Lower leg skin (tissue), 4 donors: ENCODE results near the gene ATP13A4. TPM values are rescaled to one million over a fixed set of nuclear protein-coding genes. Genes with fewer than 3 reads are reported as not detected.

ENCODE experiments used
- DNase-seq, 2 donors: peaks; one replicate each; pipeline ENCODE4 v3.0.0-alpha.2; 2019; ENCODE audit warnings: low spot score in 2 of 2
- H3K4me3 ChIP-seq: fragments of 200-600 bp; sonication (generic); 2 replicates; pipeline ENCODE4 v1.5.1; 2017; ENCODE audit warnings: mild to moderate bottlenecking, low read depth; ENCODE audit not compliant: poor library complexity, severe bottlenecking
- POLR2A ChIP-seq, 2 donors: fragments of 450-650 bp; IDR thresholded peaks; one replicate each; pipeline ENCODE4 v1.6.1; 2016 to 2017; ENCODE audit warnings: antibody characterized with exemption in 2 of 2, mild to moderate bottlenecking in 1 of 2, moderate library complexity in 1 of 2
- WGBS, 2 donors: methylation state at CpG; one replicate each; pipeline ENCODE4 v1.1.5; 2018; 5-methylcytosine and 5-hydroxymethylcytosine counted together
- intact Hi-C: fragments of 100-400 bp; cut with DNase I; formaldehyde crosslinking; loops from one replicate; pipeline ENCODE4 v1.15.0; 2023; ENCODE audit warnings: low total_unique reads
- total RNA-seq, 4 donors: library from RNA; depleted of rRNA; stranded (reverse); fragments of >200 nt; gene quantifications; one replicate each; pipeline ENCODE4 v1.1.0, GENCODE V29; 2016
- TF ChIP-seq, protein P1 (sequence below), 3 donors: fragments of 450-650 bp; IDR thresholded peaks; one replicate each; pipeline ENCODE4 v1.5.1; 2016; ENCODE audit warnings: antibody characterized with exemption in 3 of 3, mild to moderate bottlenecking in 3 of 3, moderate library complexity in 2 of 3

The ATP13A4 gene
- total RNA-seq, 4 donors from 2014 or later = 29.9 to 44.9 (median 41.5) TPM

GRCh38 chr3:193569119-193569518 is 14.4 kb upstream of the ATP13A4 start:
- intact Hi-C loops = loop anchor here (10.0 kb wide), 1 partner anchor 754 kb away; no protein-coding TSS in a partner anchor
- DNase-seq = no peak
- no peak overlapping the region for H3K4me3 ChIP-seq
- WGBS, 2 donors = 83 to 89% methylated on average over 2 of the region's 2 CpGs
- TF ChIP-seq POLR2A (IDR thresholded peaks at IDR 0.05) = no peak
- TF ChIP-seq, protein P1, sequence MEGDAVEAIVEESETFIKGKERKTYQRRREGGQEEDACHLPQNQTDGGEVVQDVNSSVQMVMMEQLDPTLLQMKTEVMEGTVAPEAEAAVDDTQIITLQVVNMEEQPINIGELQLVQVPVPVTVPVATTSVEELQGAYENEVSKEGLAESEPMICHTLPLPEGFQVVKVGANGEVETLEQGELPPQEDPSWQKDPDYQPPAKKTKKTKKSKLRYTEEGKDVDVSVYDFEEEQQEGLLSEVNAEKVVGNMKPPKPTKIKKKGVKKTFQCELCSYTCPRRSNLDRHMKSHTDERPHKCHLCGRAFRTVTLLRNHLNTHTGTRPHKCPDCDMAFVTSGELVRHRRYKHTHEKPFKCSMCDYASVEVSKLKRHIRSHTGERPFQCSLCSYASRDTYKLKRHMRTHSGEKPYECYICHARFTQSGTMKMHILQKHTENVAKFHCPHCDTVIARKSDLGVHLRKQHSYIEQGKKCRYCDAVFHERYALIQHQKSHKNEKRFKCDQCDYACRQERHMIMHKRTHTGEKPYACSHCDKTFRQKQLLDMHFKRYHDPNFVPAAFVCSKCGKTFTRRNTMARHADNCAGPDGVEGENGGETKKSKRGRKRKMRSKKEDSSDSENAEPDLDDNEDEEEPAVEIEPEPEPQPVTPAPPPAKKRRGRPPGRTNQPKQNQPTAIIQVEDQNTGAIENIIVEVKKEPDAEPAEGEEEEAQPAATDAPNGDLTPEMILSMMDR (IDR thresholded peaks at IDR 0.05) = no peak

GRCh38 chr3:193564012-193564411 is 9.3 kb upstream of the ATP13A4 start:
- WGBS, 2 donors = 67 to 76% methylated on average over 1 of the region's 1 CpG
- intact Hi-C loops = loop anchor here (10.0 kb wide), 1 partner anchor 749 kb away; no protein-coding TSS in a partner anchor
- no peak overlapping the region for H3K4me3 ChIP-seq
- no peak for TF ChIP-seq POLR2A (IDR thresholded peaks at IDR 0.05)
- TF ChIP-seq, protein P1 (IDR thresholded peaks at IDR 0.05) = no peak
- DNase-seq = no peak

- H3K4me3 ChIP-seq = no peak overlapping the region
- TF ChIP-seq, protein P1 (IDR thresholded peaks at IDR 0.05) = no peak
- TF ChIP-seq POLR2A (IDR thresholded peaks at IDR 0.05) = no peak
- 94% methylated on average over 3 of the region's 3 CpGs for WGBS, 2 donors
- intact Hi-C loops = loop anchor here (10.0 kb wide), 1 partner anchor 749 kb away; no protein-coding TSS in a partner anchor
- DNase-seq = no peak
These were observed 8.7 kb upstream of the ATP13A4 start for GRCh38 chr3:193563426-193563825.

GRCh38 chr3:193560870-193561269 is 6.2 kb upstream of the ATP13A4 start:
- H3K4me3 ChIP-seq = no peak overlapping the region
- intact Hi-C loops = loop anchor here (10.0 kb wide), 1 partner anchor 746 kb away; no protein-coding TSS in a partner anchor
- 49 to 62% methylated on average over 4 of the region's 4 CpGs for WGBS, 2 donors
- DNase-seq = no peak
- TF ChIP-seq POLR2A (IDR thresholded peaks at IDR 0.05) = no peak
- TF ChIP-seq, protein P1 (IDR thresholded peaks at IDR 0.05) = no peak

DNA sequence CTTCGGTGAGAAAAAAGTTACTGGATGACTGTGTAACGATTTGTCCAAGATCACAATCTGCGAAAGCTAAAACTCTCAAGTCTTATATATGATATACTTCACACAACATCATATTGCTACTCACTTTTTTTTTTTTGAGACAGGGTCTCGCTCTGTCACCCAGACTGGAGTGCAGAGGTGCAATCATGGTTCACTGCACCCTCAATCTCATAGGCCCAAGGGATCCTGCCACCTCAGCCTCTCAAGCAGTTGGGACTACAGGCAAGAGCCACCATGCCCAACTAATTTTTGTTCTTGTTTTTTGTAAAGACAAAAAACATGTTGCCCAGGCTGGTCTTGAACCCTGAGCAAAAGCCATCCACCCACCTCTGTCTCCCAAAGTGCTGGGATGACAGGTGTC is 5.4 kb upstream of the ATP13A4 start:
- TF ChIP-seq POLR2A (IDR thresholded peaks at IDR 0.05) = no peak
- TF ChIP-seq, protein P1 (IDR thresholded peaks at IDR 0.05) = no peak
- 96 to 97% methylated on average over 4 of the region's 4 CpGs for WGBS, 2 donors
- H3K4me3 ChIP-seq = no peak overlapping the region
- no peak for DNase-seq
- intact Hi-C loops = loop anchor here (10.0 kb wide), 1 partner anchor 745 kb away; no protein-coding TSS in a partner anchor

- H3K4me3 ChIP-seq = no peak overlapping the region
- intact Hi-C loops = loop anchor here (10.0 kb wide), 1 partner anchor 104 kb away; no protein-coding TSS in a partner anchor
- no peak for DNase-seq
- TF ChIP-seq, protein P1 (IDR thresholded peaks at IDR 0.05) = no peak
- no peak for TF ChIP-seq POLR2A (IDR thresholded peaks at IDR 0.05)
These were observed 4.4 kb upstream of the ATP13A4 start for GRCh38 chr3:193559100-193559499.
